NCI-H446 treated with DMSO at 0.1 percent for 48 hours (cell line): ENCODE measurements around the gene IL18RAP.

ENCODE experiments used
- DNase-seq: peaks from one replicate; lab custom pipeline; 2025; lab: John Stamatoyannopoulos, UW

The IL18RAP gene

DNA sequence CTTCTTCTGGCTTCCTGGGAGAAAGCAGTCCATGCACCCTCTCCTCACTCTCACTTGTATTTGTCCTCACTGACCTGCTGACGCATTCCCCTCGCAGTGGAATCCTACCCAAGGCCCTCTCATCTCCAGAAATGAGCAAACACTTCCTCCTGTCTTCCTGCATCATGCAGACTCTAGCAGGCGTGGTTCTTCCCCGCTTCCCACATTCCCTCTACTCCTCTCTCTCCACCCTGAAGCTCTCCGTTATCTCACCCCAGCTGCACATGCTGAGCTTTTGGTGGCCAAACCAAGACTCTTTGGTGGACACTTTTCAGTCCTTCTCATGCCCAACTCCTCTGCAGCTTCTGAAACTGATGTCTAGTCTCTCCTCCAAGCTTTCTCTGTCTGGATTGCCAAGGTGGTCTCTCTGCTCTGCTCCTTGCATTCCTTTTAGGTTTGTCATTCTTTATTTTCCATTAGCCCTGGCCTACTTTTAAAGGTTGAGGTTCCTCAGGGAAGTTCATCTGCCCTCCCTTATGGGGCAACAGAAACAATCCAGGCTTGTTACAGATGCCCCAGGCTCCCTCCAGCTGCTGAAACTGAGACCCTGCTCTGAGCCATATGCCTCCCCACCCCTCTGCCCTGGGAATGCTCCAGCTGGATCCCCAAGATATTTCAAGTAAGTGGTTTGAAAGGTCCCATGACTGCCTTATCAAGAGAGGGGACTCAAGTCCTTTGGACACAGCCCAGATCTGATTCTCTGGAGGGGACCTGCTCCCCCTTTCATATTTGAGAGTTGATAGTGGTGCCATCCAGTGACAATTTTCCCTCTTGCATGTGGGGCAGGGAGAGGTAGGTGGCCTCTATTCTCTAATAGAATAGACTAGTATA lies 835 bp upstream of the IL18RAP start:
- DNase-seq, result no peak

- DNase-seq, result no peak
These were observed 408 bp downstream of the IL18RAP start for GRCh38 chr2:102423368-102423767.

DNA sequence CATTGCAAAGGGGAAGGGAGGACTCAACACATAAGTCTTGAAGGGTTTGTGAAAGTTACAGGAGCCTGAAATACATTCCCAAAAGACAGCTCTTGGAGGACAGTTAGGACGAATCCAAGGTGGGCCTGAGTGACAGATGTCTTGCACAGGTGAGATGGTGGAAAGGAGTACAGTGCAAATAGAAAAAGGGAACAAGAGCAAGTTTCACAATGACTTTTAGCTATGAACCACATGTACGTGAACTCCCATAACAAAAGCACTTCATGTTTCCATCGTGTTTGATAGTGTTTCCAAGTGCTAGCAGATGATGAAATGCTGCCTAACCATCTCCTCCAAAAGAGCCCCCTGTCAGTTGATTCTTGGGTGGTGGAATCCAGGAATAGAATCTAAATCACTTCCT lies 1.8 kb downstream of the IL18RAP start:
- DNase-seq, result no peak

DNA sequence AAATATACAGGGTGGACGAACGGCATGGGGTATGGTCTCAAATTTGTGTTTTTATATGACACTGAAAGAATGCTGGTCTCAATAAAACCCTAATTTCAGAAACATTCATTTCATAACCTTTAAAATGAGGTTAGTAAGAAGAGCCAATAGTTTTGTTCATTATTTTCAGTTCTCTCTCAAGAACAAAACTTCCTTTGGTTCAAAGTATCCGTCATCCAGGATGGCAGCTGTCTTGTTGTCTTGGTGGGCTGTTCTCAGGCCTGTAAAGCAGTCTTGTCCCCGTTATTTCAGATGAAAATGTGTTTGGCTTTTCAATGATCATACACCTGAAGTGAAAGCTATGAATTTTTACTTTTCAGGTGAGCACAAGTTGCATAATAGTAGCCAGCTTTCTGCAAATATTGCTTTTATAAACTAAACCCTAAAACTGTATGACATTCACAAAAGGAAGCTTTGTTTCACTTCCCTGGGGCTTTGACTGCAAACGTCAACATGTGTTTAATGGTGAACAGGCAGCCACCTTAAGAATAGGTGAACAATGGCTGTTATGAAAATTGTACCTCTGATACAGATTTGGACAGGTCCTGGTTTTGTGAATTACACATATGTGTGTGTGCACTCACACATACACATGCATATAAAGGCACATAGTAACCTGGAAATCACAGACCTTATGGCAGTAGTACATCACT lies 2.6 kb downstream of the IL18RAP start:
- no peak for DNase-seq

GRCh38 chr2:102427249-102427648 lies 4.3 kb downstream of the IL18RAP start:
- no peak for DNase-seq

GRCh38 chr2:102428573-102428972 lies 5.6 kb downstream of the IL18RAP start:
- no peak for DNase-seq

- DNase-seq, result no peak
These were observed 9.4 kb downstream of the IL18RAP start for GRCh38 chr2:102432386-102432785.

GRCh38 chr2:102433973-102434654 lies 11.2 kb downstream of the IL18RAP start:
- no peak for DNase-seq

DNA sequence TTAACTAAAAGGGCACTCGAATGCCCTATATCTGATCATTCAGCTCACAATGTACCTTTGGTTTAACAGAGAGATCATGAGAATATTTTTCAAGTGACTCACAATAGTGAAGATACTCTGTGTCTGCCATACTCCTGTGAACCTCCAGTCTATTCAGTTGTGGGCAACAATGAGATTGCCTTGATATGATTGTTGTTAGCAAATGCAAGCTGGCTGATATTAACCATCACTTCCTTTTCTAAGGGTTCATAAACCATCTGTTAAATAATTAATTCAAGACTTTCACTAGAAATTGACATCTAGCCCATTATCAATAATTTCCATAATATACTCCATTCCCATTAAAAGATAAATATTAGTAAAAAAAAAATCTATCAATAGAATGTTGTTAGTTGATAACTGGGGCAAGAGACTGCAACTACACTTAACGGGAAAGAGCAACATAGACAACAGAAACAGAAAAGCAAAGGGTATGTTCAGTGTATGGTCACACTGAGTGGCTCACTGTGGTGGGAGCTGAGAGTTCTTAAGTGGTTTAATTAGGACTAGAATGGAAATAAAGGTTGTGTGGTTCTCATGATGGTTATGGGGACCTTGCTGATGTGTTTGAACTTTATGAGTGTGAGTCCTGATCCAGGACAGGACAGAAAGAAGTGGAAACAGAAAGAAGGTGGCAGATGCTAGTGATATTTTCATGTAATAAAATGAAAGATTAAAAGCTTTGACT lies 11.9 kb downstream of the IL18RAP start:
- DNase-seq, result no peak

- no peak for DNase-seq
These were observed 12.8 kb downstream of the IL18RAP start for GRCh38 chr2:102435741-102436140.

GRCh38 chr2:102436323-102436722 lies 13.4 kb downstream of the IL18RAP start:
- no peak for DNase-seq

DNA sequence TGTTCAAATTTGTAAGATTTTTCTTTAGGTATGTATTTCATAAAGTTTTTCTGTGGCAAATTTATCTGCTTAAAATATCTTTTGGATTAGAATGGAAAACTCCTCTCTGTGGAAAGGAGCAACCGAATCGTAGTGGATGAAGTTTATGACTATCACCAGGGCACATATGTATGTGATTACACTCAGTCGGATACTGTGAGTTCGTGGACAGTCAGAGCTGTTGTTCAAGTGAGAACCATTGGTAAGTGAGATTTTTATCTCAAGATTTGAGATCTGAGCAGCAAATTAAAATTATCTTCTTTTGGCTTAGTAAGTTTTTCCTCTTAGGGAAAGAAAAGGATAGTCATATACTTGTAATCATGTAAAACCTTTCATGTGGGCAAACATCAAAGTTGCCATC lies 14.2 kb downstream of the IL18RAP start:
- no peak for DNase-seq

GRCh38 chr2:102438111-102438510 lies 15.2 kb downstream of the IL18RAP start:
- DNase-seq, result no peak

DNA sequence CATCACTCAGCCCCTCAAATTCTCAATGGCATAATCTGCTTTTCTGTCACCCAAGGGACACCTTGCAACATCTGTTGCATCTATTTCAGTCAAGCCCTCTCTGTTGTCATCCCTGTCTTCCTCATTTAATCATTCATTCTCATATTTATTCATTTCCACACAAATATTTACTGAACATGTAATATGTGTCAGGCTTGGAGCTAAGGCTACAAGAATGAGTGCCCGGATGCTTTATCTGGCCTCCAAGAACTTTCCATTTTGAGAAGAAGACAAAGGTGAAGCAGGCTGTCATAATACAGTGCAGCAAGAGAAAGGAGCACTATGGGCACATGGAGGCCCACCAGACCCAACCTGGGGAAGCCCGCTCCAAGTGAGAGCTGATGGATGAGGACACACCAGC lies 15.6 kb downstream of the IL18RAP start:
- no peak for DNase-seq

- DNase-seq, result no peak
These were observed 16.2 kb downstream of the IL18RAP start for GRCh38 chr2:102439065-102439695.

- no peak for DNase-seq
These were observed 20.2 kb downstream of the IL18RAP start for GRCh38 chr2:102442967-102443828.

DNA sequence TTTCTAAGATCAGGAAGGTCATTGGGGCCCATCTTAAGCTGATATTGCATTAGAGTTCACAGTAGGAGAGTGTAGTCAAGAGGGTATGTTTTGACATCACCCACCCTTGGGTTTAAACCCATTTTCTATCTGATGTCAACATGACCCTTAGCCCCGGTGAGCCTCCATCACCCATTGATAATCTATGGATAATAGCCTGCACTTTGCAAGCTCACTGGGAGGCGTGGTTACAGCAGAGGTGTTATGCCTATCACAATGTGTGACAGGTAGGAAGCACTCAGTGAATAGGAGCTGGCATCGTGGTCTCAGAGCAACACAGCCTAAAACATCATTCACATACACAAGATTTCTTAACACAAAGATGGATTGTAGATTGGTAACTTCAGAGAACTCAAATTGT lies 21.3 kb downstream of the IL18RAP start:
- no peak for DNase-seq

DNA sequence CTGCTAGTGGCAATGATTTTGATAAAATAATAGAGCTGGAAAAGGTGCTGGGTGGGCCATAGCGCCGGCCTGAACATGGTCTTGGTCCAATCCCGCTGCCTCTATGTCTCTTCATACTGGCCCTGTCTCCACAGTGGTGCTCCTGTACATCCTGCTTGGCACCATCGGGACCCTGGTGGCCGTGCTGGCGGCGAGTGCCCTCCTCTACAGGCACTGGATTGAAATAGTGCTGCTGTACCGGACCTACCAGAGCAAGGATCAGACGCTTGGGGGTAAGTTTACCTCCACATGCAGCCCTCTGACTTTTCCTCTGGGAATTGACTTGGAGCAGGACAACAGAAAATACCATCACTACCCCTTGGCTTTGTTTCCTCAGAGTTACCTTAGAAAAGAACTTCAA lies 24.0 kb downstream of the IL18RAP start:
- no peak for DNase-seq

DNA sequence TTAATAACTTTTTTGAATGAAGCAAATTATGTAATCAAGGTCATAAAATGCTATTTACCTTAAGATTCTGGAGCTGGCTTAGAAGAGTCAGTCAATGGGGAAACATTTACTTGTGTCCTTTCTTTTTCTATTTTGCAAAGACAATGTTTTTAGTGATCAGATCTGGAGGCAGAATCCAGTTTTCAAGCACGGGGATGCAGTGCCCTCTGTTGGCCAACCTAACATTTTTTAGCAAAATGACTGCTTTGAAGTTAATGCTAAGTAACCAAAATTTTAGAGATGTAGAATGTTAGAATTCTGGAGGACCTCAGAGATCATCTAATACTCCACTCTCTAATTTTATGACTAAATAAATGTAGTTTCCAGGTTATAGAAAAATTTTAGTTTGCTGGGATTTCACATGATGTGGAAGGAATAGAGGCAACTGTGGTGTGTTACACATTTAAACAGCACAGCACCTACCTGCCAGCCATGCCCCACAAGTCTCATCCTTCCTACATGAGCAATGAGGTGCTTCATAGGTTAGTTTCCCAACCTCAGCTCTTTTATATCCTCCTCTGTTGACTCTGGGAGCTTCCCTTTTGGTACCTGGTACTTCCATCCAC lies 26.5 kb downstream of the IL18RAP start:
- no peak for DNase-seq

DNA sequence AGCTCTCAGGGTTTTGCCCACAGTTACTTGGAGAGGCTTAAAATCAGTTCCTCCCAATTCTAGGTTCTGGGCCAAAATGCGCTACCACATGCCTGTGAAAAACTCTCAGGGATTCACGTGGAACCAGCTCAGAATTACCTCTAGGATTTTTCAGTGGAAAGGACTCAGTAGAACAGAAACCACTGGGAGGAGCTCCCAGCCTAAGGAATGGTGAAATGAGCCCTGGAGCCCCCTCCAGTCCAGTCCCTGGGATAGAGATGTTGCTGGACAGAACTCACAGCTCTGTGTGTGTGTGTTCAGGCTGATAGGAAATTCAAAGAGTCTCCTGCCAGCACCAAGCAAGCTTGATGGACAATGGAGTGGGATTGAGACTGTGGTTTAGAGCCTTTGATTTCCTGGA lies 29.0 kb downstream of the IL18RAP start:
- no peak for DNase-seq
